22Rv1 (cell line): ENCODE results near the gene PLCB1.

ENCODE experiments used
- H3K27ac ChIP-seq: fragments of 450-650 bp; 2 replicates; pipeline ENCODE4 v1.5.1; 2017
- CTCF ChIP-seq: fragments of 450-650 bp; IDR thresholded peaks from 2 replicates; pipeline ENCODE4 v1.5.1; 2017; ENCODE audit warnings: mild to moderate bottlenecking
- ZFX ChIP-seq: fragments of 450-650 bp; IDR thresholded peaks from 2 replicates; pipeline ENCODE4 v1.6.1; 2017; ENCODE audit warnings: antibody characterized with exemption, borderline replicate concordance

PLCB1 gene

DNA sequence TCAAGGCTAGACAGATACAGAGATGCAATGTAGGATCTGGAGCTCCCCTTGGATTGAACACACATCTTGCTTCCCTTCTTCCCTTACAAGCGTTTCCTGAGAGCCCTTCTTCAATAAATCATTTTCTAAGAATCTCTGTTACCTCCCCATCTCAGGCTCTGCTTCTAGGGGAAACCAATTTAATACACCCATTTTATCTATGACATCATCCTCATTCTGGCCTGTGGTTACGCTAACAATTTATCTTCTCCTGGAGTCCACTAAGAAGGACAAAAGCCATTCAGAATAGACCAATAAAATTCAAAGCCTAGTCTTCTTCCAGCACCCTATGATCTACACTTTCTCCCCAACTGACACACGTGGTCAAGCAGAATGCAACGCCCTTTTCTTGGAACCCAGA is 390.1 kb downstream of the PLCB1 start:
- TF ChIP-seq CTCF (no peak), ZFX (no peak)

GRCh38 chr20:8523684-8524083 is 391.6 kb downstream of the PLCB1 start:
- no peak overlapping the region for H3K27ac ChIP-seq
- TF ChIP-seq CTCF (no peak), ZFX (no peak)

More for the DNA sequence above, 390.1 kb downstream of the PLCB1 start:
- no peak overlapping the region for H3K27ac ChIP-seq

DNA sequence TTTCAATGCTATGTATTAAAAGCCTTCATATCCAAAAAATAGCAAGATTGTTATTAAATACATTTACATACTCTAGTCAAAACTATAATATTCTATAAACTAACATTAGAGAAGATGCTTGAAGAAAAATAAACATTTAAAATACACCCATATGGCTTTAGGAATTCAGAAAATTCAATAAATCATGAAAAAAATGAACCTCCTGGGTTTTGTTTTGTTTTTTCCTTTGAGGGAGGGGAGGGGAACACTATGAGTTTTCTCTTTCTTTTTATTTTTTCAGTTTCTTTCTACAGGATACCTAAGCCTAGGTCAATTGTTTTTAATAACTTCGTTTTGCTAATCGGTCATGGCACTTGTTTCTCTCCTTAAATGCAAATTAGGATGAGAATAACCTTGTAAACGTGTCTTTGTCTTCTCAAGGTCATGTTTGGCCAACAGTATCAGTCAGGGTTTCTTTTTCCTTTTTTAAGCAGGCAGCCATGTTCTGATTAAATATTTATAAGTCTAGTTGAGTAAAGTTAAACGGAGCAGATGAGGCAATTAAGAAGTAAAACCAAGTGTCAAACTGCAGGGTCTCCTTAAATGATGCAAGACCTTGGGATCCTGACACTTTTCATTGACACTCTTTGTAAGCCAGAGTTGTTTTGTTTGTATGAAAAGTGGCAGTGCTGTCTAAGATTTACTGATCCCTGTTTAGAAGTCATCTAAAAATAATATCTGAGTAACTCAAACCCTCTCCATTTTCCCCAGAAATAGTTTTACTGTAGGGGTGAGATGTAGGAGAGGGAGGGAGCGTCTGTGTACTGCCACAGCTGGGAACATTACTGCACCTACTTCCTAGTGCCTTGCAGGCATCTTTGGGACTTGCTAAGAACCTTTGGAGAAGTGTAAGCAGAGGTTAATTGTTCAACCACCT is 392.3 kb downstream of the PLCB1 start:
- no peak overlapping the region for H3K27ac ChIP-seq
- no peak for TF ChIP-seq ZFX
- TF ChIP-seq CTCF = no peak

DNA sequence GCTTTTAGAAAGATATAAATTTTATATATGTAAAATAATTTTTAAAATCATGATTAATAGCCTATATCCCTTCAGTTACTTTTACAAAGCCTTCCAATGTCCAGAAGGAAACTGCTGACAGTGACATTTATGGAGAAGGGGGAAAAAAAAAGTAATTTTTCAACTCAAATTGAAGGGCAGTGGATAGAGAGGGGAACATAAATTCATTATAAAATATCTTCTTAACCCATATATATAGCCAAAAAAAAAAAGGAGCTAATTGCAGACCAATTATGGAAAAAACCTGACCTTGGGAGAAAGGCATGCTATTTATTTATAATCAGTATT is 392.9 kb downstream of the PLCB1 start:
- TF ChIP-seq ZFX (no peak), CTCF (no peak)
- no peak overlapping the region for H3K27ac ChIP-seq

DNA sequence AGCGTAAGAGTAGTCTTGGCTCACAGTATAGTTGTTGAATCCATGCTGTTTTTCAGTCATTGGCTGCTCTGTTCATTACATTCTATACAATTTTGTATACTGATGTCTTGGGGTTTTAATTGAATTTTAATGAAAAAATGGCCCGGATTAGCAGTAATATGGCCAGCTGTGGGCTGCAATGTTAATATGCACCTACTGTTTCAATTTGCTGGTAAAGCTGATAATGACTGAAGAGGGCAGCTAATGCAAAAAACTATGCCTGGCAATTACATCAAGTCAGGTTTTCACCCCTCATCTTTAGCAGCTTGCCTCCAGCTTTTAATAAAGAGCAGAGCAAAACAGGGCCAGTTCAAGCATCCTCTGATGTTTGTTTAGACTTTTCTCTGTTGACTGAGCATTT is 394.5 kb downstream of the PLCB1 start:
- TF ChIP-seq ZFX = no peak
- no peak for TF ChIP-seq CTCF
- H3K27ac ChIP-seq = no peak overlapping the region

- H3K27ac ChIP-seq = no peak overlapping the region
- TF ChIP-seq CTCF (no peak), ZFX (no peak)
These were observed 396.1 kb downstream of the PLCB1 start for GRCh38 chr20:8527998-8528723.

DNA sequence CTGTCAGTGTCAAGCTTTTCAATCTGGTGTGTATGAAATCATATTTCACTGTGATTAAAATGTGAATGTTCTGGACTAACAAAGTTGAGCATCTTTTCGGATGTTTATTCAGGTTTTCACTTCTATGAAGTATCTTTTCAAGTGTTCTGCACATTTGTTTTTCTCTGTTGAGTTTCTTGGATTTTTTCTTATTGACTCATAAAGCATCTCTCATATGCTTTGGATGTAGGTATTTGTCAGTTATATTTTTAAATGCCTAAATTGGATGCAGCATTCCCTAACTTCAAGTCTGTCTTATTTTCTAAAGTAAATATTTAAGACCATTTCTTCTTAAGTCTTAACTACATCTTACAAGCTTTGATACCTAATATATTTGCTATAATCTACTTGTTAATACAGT is 398.0 kb downstream of the PLCB1 start:
- TF ChIP-seq CTCF = no peak
- no peak for TF ChIP-seq ZFX
- H3K27ac ChIP-seq = no peak overlapping the region
